GM12878 (cell line): ENCODE results near the gene DNAJB11.

ENCODE experiments used
- CHD1 ChIP-seq: IDR thresholded peaks from 2 replicates; pipeline ENCODE4 v1.6.1; 2012; ENCODE audit warnings: low read depth, low read length, improper control_type of control experiment
- CTCF ChIP-seq, 3 experiments: IDR thresholded peaks in 2 of 3; conservative IDR thresholded peaks in 1 of 3; 2 replicates each; pipeline ENCODE4 v1.5.1; 2011; ENCODE audit warnings: low read depth in 3 of 3, low read length in 3 of 3, mild to moderate bottlenecking in 3 of 3, control low read depth in 2 of 3, moderate library complexity in 2 of 3, inconsistent platforms in 1 of 3, mixed read lengths in 1 of 3; ENCODE audit not compliant: control insufficient read depth in 2 of 3, insufficient read depth in 1 of 3; ENCODE audit errors: extremely low read depth in 1 of 3
- SMC3 ChIP-seq: IDR thresholded peaks from 2 replicates; pipeline ENCODE4 v1.6.1; 2011; ENCODE audit warnings: low read length, improper control_type of control experiment, borderline replicate concordance

GRCh38 chr3:186598108-186598784 lies 27.7 kb downstream of the DNAJB11 start:
- TF ChIP-seq CHD1 (no peak), CTCF (IDR thresholded peaks at IDR 0.05 in 2 of 3, conservative IDR thresholded peaks at IDR 0.05 in 1 of 3; ENCODE audit: control insufficient read depth in 2 of 3, extremely low read depth in 1 of 3, insufficient read depth in 1 of 3, low read depth in 3 of 3, low read length in 3 of 3) (no peak), SMC3 (no peak)
